WTC11 (cell line): ENCODE measurements around the gene PRRX1.

ENCODE experiments used
- CREM ChIP-seq: sonication (generic); formaldehyde crosslinking; IDR thresholded peaks from 2 replicates; pipeline ENCODE4 v1.8.1; 2022; ENCODE audit warnings: mild to moderate bottlenecking, missing genetic modification reagents, moderate library complexity
- CTCF ChIP-seq: fragments of 200-600 bp; IDR thresholded peaks from 2 replicates; pipeline ENCODE4 v1.8.0; 2022; ENCODE audit warnings: antibody characterized with exemption
- E2F4 ChIP-seq: sonication (generic); formaldehyde crosslinking; IDR thresholded peaks from 2 replicates; pipeline ENCODE4 v1.8.1; 2022; ENCODE audit warnings: low read depth, mild to moderate bottlenecking, moderate library complexity, missing genetic modification reagents, borderline replicate concordance
- EMX1 ChIP-seq: fragments of 250-450 bp; sonication (Bioruptor Pico); IDR thresholded peaks from 2 replicates; pipeline ENCODE4 v1.8.0; 2021; ENCODE audit warnings: mild to moderate bottlenecking
- ESRRA ChIP-seq: sonication (generic); formaldehyde crosslinking; IDR thresholded peaks from 2 replicates; pipeline ENCODE4 v1.8.1; 2022; ENCODE audit warnings: mild to moderate bottlenecking, missing genetic modification reagents, borderline replicate concordance
- FOXP1 ChIP-seq: sonication (generic); formaldehyde crosslinking; IDR thresholded peaks from 2 replicates; pipeline ENCODE4 v1.8.0; 2022; ENCODE audit warnings: missing genetic modification reagents, mild to moderate bottlenecking, moderate library complexity, borderline replicate concordance
- HMGXB4 ChIP-seq: sonication (generic); formaldehyde crosslinking; IDR thresholded peaks from 2 replicates; pipeline ENCODE4 v1.8.1; 2023; ENCODE audit warnings: mild to moderate bottlenecking, moderate library complexity, missing genetic modification reagents
- IRF1 ChIP-seq: sonication (generic); formaldehyde crosslinking; IDR thresholded peaks from 2 replicates; pipeline ENCODE4 v1.8.0; 2023; ENCODE audit warnings: missing genetic modification reagents
- JUN ChIP-seq: sonication (generic); formaldehyde crosslinking; IDR thresholded peaks from 2 replicates; pipeline ENCODE4 v1.8.0; 2023; ENCODE audit warnings: mild to moderate bottlenecking, missing genetic modification reagents
- MAX ChIP-seq: sonication (generic); formaldehyde crosslinking; IDR thresholded peaks from 2 replicates; pipeline ENCODE4 v1.8.0; 2022; ENCODE audit warnings: mild to moderate bottlenecking, missing genetic modification reagents
- TCF7 ChIP-seq: sonication (generic); formaldehyde crosslinking; IDR thresholded peaks from 2 replicates; pipeline ENCODE4 v1.8.0; 2022; ENCODE audit warnings: mild to moderate bottlenecking, low read depth, missing genetic modification reagents, moderate library complexity
- ZNF138 ChIP-seq: sonication (generic); formaldehyde crosslinking; conservative IDR thresholded peaks from 2 replicates; pipeline ENCODE4 v1.8.1; 2022; ENCODE audit warnings: mild to moderate bottlenecking, moderate library complexity, missing genetic modification reagents

- no peak for TF ChIP-seq CTCF
- no peak for TF ChIP-seq IRF1 (CRISPR knock-in tag)
- TF ChIP-seq MAX (CRISPR knock-in tag) = no peak
- no peak for TF ChIP-seq JUN (CRISPR knock-in tag)
- TF ChIP-seq FOXP1 (CRISPR knock-in tag) = no peak
- TF ChIP-seq CREM (CRISPR knock-in tag) = no peak
- no peak for TF ChIP-seq E2F4 (CRISPR knock-in tag)
- no peak for TF ChIP-seq TCF7 (CRISPR knock-in tag)
- no peak for TF ChIP-seq ESRRA (CRISPR knock-in tag)
- no peak for TF ChIP-seq HMGXB4 (CRISPR knock-in tag)
- TF ChIP-seq ZNF138 (CRISPR knock-in tag) = no peak
- TF ChIP-seq EMX1 (CRISPR knock-in tag) = no peak
Measured at GRCh38 chr1:170686291-170686690, 22.4 kb downstream of the PRRX1 start.
